Measurements from ENCODE around the gene SLC25A21.
"Not testable (repeated sequence)": the region's sequence is repeated elsewhere in the genome, so short reads cannot be mapped to it uniquely, and the experiment has no call there.

Gene SLC25A21

GRCh38 chr14:36981832-36982529 is 190.4 kb downstream of the SLC25A21 start:
- Histone ChIP-seq H3F3A (ENCODE audit: insufficient read depth, low read length) (no peaks in the 10 kb centered on the region), H3K9me3 (replicated peaks; ENCODE audit: insufficient read depth, low read length) (no peaks in the 10 kb centered on the region), H4K20me1 (ENCODE audit: insufficient read depth, low read length) (no peaks in the 10 kb centered on the region), H3K27ac (ENCODE audit: low read length) (no peak overlapping the region), H3K9me2 (replicated peaks; ENCODE audit: insufficient read depth, low read length) (no peaks in the 10 kb centered on the region), H3K27me3 (replicated peaks; ENCODE audit: insufficient read depth, low read length) (no peaks in the 10 kb centered on the region), H2AFZ (ENCODE audit: low read length) (no peak overlapping the region), H3K4me3 (ENCODE audit: low read length) (no peak overlapping the region), H3K79me2 (ENCODE audit: low read length) (no peaks in the 10 kb centered on the region), H3K36me3 (replicated peaks; ENCODE audit: insufficient read depth, low read length) (no peaks in the 10 kb centered on the region), H3K4me2 (ENCODE audit: low read depth, low read length) (no peak overlapping the region), H3K4me1 (ENCODE audit: low read length) (no peaks in the 10 kb centered on the region), H3K9ac (ENCODE audit: low read length) (no peak overlapping the region)
- no peak for DNase-seq
- TF ChIP-seq CTCF (IDR thresholded peaks at IDR 0.05; ENCODE audit: low read length) (no peak), EZH2 (optimal IDR thresholded peaks at IDR 0.05; ENCODE audit: low read depth, low read length) (no peak), EZH2phosphoT487 (IDR thresholded peaks at IDR 0.05; ENCODE audit: low read length) (no peak)

GRCh38 chr14:36980413-36980812 is 192.0 kb downstream of the SLC25A21 start:
- not testable (repeated sequence) for H3K4me2 ChIP-seq (ENCODE audit: low read depth, low read length); H3K27ac ChIP-seq (ENCODE audit: low read length); H3K9me3 ChIP-seq (replicated peaks; ENCODE audit: insufficient read depth, low read length); H3K4me3 ChIP-seq (ENCODE audit: low read length); H3K9ac ChIP-seq (ENCODE audit: low read length); H3K79me2 ChIP-seq (ENCODE audit: low read length); H3K9me2 ChIP-seq (replicated peaks; ENCODE audit: insufficient read depth, low read length); H3K4me1 ChIP-seq (ENCODE audit: low read length); H3F3A ChIP-seq (ENCODE audit: insufficient read depth, low read length); H3K36me3 ChIP-seq (replicated peaks; ENCODE audit: insufficient read depth, low read length); H4K20me1 ChIP-seq (ENCODE audit: insufficient read depth, low read length); H3K27me3 ChIP-seq (replicated peaks; ENCODE audit: insufficient read depth, low read length); H2AFZ ChIP-seq (ENCODE audit: low read length); DNase-seq

GRCh38 chr14:36979863-36980262 is 192.5 kb downstream of the SLC25A21 start:
- Histone ChIP-seq H3K4me1 (ENCODE audit: low read length) (no peaks in the 10 kb centered on the region), H3K27ac (ENCODE audit: low read length) (no peak overlapping the region), H2AFZ (ENCODE audit: low read length) (no peak overlapping the region), H3K4me3 (ENCODE audit: low read length) (no peak overlapping the region), H3K9me2 (replicated peaks; ENCODE audit: insufficient read depth, low read length) (no peaks in the 10 kb centered on the region), H3K79me2 (ENCODE audit: low read length) (no peaks in the 10 kb centered on the region), H3K9ac (ENCODE audit: low read length) (no peak overlapping the region), H3K36me3 (replicated peaks; ENCODE audit: insufficient read depth, low read length) (no peaks in the 10 kb centered on the region), H3K9me3 (replicated peaks; ENCODE audit: insufficient read depth, low read length) (no peaks in the 10 kb centered on the region), H3K4me2 (ENCODE audit: low read depth, low read length) (no peak overlapping the region), H3F3A (ENCODE audit: insufficient read depth, low read length) (no peaks in the 10 kb centered on the region), H4K20me1 (ENCODE audit: insufficient read depth, low read length) (no peaks in the 10 kb centered on the region), H3K27me3 (replicated peaks; ENCODE audit: insufficient read depth, low read length) (no peaks in the 10 kb centered on the region)
- TF ChIP-seq CTCF (IDR thresholded peaks at IDR 0.05; ENCODE audit: low read length) = no peak
- no peak for TF ChIP-seq EZH2phosphoT487 (IDR thresholded peaks at IDR 0.05; ENCODE audit: low read length)
- no peak for TF ChIP-seq EZH2 (optimal IDR thresholded peaks at IDR 0.05; ENCODE audit: low read depth, low read length)
- no peak for DNase-seq

GRCh38 chr14:36976571-36977023 is 195.8 kb downstream of the SLC25A21 start:
- Histone ChIP-seq H2AFZ (ENCODE audit: low read length) (no peak overlapping the region), H4K20me1 (ENCODE audit: insufficient read depth, low read length) (no peaks in the 10 kb centered on the region), H3K36me3 (replicated peaks; ENCODE audit: insufficient read depth, low read length) (no peaks in the 10 kb centered on the region), H3K9ac (ENCODE audit: low read length) (no peak overlapping the region), H3K27me3 (replicated peaks; ENCODE audit: insufficient read depth, low read length) (no peaks in the 10 kb centered on the region), H3K79me2 (ENCODE audit: low read length) (no peaks in the 10 kb centered on the region), H3K9me3 (replicated peaks; ENCODE audit: insufficient read depth, low read length) (no peaks in the 10 kb centered on the region), H3K4me2 (ENCODE audit: low read depth, low read length) (no peak overlapping the region), H3F3A (ENCODE audit: insufficient read depth, low read length) (no peaks in the 10 kb centered on the region), H3K27ac (ENCODE audit: low read length) (no peak overlapping the region), H3K4me3 (ENCODE audit: low read length) (no peak overlapping the region), H3K4me1 (ENCODE audit: low read length) (no peaks in the 10 kb centered on the region), H3K9me2 (replicated peaks; ENCODE audit: insufficient read depth, low read length) (no peaks in the 10 kb centered on the region)
- no peak for TF ChIP-seq EZH2phosphoT487 (IDR thresholded peaks at IDR 0.05; ENCODE audit: low read length)
- no peak for TF ChIP-seq CTCF (IDR thresholded peaks at IDR 0.05; ENCODE audit: low read length)
- TF ChIP-seq EZH2 (optimal IDR thresholded peaks at IDR 0.05; ENCODE audit: low read depth, low read length) = no peak
- no peak for DNase-seq

Data from MM.1S (cell line).